Measurements from ENCODE around the gene U2AF1.
"Not testable (repeated sequence)": the region's sequence is repeated elsewhere in the genome, so short reads cannot be mapped to it uniquely, and the experiment has no call there.

Gene U2AF1

DNA sequence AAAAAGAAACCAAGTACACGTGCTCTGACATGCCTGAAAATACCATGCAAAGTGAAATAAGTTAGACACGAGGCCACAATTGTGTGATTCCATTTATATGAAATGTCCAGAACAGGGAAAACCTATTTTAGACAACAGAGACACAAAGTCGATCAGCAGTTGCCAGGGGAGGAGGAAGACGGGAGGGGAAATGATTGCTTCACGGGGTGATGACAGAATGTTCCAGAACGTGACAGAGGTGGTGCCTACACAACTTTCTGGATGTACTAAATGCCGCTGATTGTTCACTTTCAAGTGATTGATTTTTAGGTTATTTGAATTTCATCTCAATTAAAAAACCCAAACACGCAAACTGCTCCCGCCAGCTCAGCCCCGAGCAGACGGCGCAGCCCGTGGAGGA lies 54.3 kb downstream of the U2AF1 start:
- DNase-seq (ENCODE audit: low read depth); in situ Hi-C loops (cut with HindIII; ENCODE audit: low sequenced_read_pairs); H3K4me3 ChIP-seq (ENCODE audit: low read depth, low read length): not testable (repeated sequence)

DNA sequence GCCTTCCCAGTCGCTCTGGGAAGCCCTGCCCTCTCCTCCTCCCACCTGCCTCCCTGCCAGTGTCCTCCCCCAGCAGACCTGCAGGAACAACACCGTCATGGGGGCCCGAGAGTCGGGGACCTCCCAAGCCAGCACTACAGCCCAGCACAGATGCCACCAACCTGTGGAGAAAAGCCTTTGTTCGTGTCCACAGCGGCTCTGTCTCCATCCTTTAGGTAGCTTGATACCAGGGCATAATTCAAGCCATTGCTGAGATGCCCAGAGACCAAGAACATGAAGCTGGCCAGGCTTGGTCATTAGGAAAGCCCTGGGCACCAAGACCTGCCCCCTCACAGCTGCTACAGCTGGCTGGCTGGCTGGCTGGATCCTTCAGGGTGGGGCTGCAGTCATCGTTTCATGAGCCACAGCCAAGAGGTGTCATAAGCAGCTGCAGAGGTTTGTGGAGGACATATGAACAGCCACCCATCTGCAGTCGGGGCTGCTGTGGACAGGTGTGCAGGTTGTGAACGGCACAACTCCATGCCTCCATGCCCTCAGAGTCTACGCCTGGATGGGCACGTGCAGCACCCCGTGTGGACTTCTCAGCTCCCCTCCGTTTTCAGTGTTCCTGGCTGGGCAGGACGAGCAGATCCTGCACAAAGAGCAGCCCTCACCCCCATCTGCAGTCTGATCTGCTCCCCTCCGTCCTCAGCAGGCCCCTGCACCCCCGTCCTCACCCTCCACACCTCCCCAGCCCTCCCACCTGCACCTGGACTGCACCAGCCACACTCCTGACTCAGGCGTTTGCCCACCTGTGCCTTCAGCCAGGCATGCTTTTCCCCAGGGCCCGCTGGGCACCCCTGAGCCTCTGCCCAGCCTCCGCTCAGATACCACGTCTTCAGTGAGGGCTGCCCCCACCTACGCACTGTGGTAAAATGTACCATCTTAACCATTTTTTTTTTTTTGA lies 61.2 kb downstream of the U2AF1 start:
- in situ Hi-C loops (cut with HindIII; ENCODE audit: low sequenced_read_pairs); DNase-seq (ENCODE audit: low read depth); H3K4me3 ChIP-seq (ENCODE audit: low read depth, low read length): not testable (repeated sequence)

DNA sequence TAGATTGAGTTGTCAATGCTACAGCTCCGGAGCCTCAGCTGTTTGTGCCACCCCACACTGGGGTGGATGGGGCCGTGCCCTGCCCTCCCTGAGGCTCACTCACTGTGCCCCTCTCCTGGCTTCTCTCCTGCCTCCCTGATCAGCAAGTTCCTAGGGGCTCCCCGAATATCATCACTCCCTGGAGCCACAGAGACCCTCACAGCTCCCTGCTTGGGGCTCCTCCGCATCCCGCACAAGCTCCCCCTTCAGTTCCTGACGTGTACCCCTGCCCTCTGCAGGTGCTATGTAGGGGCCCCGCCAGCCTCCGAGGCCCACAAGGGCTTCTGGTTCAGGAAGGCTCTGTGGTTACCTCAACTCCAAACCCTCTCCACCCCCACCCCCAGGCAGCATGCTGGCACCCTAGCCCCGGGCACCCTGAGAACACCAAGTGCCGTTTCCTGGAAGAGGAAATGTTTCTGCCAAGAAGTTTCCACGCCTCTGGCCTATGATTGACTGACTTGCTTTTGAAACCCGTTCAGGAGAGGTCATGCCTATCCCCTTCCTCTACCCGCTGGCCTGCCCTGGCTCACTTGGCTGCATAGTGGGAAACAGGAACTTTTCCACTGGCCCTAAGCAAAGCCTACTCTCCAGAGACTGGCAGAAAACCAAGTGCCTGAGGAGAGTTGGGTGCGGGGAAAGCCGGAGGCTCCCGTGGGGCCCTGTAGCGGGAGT lies 62.0 kb downstream of the U2AF1 start:
- H3K4me3 ChIP-seq (ENCODE audit: low read depth, low read length); in situ Hi-C loops (cut with HindIII; ENCODE audit: low sequenced_read_pairs): not testable (repeated sequence)

DNA sequence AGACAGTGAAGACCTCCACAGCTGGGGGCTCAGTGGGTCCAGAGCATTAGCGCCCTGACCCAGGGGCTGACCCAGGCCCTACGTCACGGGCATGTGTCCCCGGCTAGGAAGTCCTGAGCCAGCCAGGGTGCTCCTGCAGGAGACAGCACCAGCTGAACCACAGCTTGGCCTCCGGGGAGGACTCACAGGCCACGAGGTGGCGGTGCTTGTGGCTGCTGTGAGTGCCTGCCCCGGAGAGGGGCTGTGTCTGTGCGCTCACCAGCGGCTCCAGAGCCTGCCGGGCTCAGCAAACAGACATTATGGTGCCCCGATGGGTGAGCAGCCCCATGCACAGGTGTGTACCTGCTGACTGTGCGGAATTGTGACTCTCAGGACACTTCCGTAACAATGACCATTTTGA lies 62.8 kb downstream of the U2AF1 start:
- DNase-seq (ENCODE audit: low read depth); in situ Hi-C loops (cut with HindIII; ENCODE audit: low sequenced_read_pairs); H3K4me3 ChIP-seq (ENCODE audit: low read depth, low read length): not testable (repeated sequence)

More for the DNA sequence above, 62.0 kb downstream of the U2AF1 start:
- DNase-seq (ENCODE audit: low read depth): not testable (repeated sequence)

DNA sequence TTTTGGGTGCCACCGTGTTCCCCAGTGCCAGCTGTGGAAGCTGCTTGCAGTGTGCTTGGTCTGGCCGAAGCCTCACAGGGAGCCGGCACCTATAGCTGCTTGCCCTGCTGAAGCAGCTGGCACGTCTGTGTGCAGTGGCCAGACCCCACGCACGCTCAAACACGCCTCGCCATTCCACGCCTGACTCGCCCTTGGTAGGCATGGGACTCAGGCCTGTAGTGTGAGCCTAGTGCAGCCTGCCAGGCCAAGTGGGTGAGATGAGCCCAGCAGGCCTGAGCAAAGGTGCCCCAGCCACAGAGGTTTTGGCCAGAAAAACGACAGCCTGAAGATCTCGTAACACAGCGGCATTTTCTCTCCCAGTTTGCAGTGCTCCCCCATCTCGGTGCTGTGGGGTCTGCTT lies 64.1 kb downstream of the U2AF1 start:
- H3K4me3 ChIP-seq (ENCODE audit: low read depth, low read length); DNase-seq (ENCODE audit: low read depth); in situ Hi-C loops (cut with HindIII; ENCODE audit: low sequenced_read_pairs): not testable (repeated sequence)

Data from astrocyte of the cerebellum (primary cell).